GM23338 (cell line): ENCODE measurements around the gene NLGN1. TPM values are rescaled to one million over a fixed set of nuclear protein-coding genes. Genes with fewer than 3 reads are reported as not detected.

ENCODE experiments used
- ATAC-seq: fragments of 200-7000 bp; cut with Tn5 transposase; 3 replicates; pipeline ENCODE4 v1.9.1; 2020
- DNase-seq: peaks from one replicate; pipeline ENCODE4 v3.0.0-alpha.2; 2015; ENCODE audit warnings: low spot score
- H2AFZ ChIP-seq: fragments of 200-600 bp; sonication (generic); 2 replicates; pipeline ENCODE4 v1.8.0; 2016; ENCODE audit warnings: antibody characterized with exemption, mild to moderate bottlenecking, moderate library complexity
- H3F3A ChIP-seq: fragments of 200-600 bp; sonication (generic); replicated peaks from 2 replicates; pipeline ENCODE4 v1.8.0; 2017; ENCODE audit warnings: antibody characterized with exemption, mixed run types, low read depth
- H3K27ac ChIP-seq: fragments of 200-600 bp; sonication (generic); 2 replicates; pipeline ENCODE4 v1.6.1; 2016; ENCODE audit warnings: low read depth
- H3K27me3 ChIP-seq: fragments of 200-600 bp; sonication (generic); 2 replicates; pipeline ENCODE4 v1.8.0; 2016; ENCODE audit warnings: mild to moderate bottlenecking, mixed run types, moderate library complexity; ENCODE audit not compliant: insufficient read depth
- H3K36me3 ChIP-seq: fragments of 200-600 bp; sonication (generic); 2 replicates; pipeline ENCODE4 v1.8.0; 2016; ENCODE audit warnings: mild to moderate bottlenecking; ENCODE audit not compliant: insufficient read depth
- H3K4me1 ChIP-seq: fragments of 200-600 bp; sonication (generic); 2 replicates; pipeline ENCODE4 v1.8.0; 2016; ENCODE audit warnings: mild to moderate bottlenecking, moderate library complexity; ENCODE audit not compliant: insufficient read depth
- H3K4me2 ChIP-seq: fragments of 200-600 bp; sonication (generic); 2 replicates; pipeline ENCODE4 v1.7.1; 2017; ENCODE audit warnings: mixed run types
- H3K4me3 ChIP-seq: fragments of 200-600 bp; sonication (generic); 2 replicates; pipeline ENCODE4 v1.6.1; 2016; ENCODE audit warnings: mixed run types
- H3K79me2 ChIP-seq: fragments of 200-600 bp; sonication (generic); replicated peaks from 2 replicates; pipeline ENCODE4 v1.8.0; 2017; ENCODE audit warnings: mild to moderate bottlenecking; ENCODE audit not compliant: insufficient read depth
- H3K9me2 ChIP-seq: fragments of 200-600 bp; sonication (generic); 2 replicates; pipeline ENCODE4 v1.8.0; 2017; ENCODE audit not compliant: insufficient read depth
- H4K20me1 ChIP-seq: fragments of 200-600 bp; sonication (generic); replicated peaks from 2 replicates; pipeline ENCODE4 v1.8.0; 2017; ENCODE audit warnings: mild to moderate bottlenecking; ENCODE audit not compliant: insufficient read depth
- H3K27ac Mint-ChIP-seq: 2 replicates; pipeline ENCODE4 v1.8.0; 2020; ENCODE audit warnings: inconsistent platforms, mild to moderate bottlenecking, moderate library complexity, mixed read lengths
- H3K27me3 Mint-ChIP-seq: 3 replicates; pipeline ENCODE4 v1.8.0; 2022; ENCODE audit warnings: low read depth, mild to moderate bottlenecking, moderate library complexity, mixed read lengths, inconsistent platforms; ENCODE audit not compliant: insufficient read depth, poor library complexity
- H3K36me3 Mint-ChIP-seq: 3 replicates; pipeline ENCODE4 v1.8.0; 2021; ENCODE audit warnings: low read depth, mild to moderate bottlenecking, inconsistent platforms, moderate library complexity, mixed read lengths
- H3K4me1 Mint-ChIP-seq: 3 replicates; pipeline ENCODE4 v1.8.0; 2020; ENCODE audit warnings: mild to moderate bottlenecking, inconsistent platforms, mixed read lengths
- H3K4me3 Mint-ChIP-seq: 3 replicates; pipeline ENCODE4 v1.8.0; 2021; ENCODE audit warnings: moderate library complexity, mild to moderate bottlenecking, inconsistent platforms, mixed read lengths
- H3K9me3 Mint-ChIP-seq: 3 replicates; pipeline ENCODE4 v1.8.0; 2020; ENCODE audit warnings: moderate library complexity, mild to moderate bottlenecking, inconsistent platforms, mixed read lengths
- CREB1 ChIP-seq: fragments of 250-450 bp; sonication (Bioruptor Pico); IDR thresholded peaks from 2 replicates; pipeline ENCODE4 v1.5.0; 2020; ENCODE audit warnings: low read depth, mild to moderate bottlenecking, moderate library complexity
- EZH2phosphoT487 ChIP-seq: fragments of 200-600 bp; sonication (generic); IDR thresholded peaks from one replicate; pipeline ENCODE4 v1.8.1; 2018; ENCODE audit warnings: antibody characterized with exemption; ENCODE audit not compliant: unreplicated experiment
- POLR2AphosphoS5 ChIP-seq: IDR thresholded peaks from 2 replicates; pipeline ENCODE4 v1.6.1; 2016; ENCODE audit warnings: antibody characterized with exemption, low read depth
- REST ChIP-seq: IDR thresholded peaks from one replicate; pipeline ENCODE4 v1.6.1; 2018; ENCODE audit warnings: antibody characterized with exemption; ENCODE audit not compliant: unreplicated experiment
- ZNF114 ChIP-seq: fragments of 250-450 bp; sonication (Bioruptor Pico); IDR thresholded peaks from 2 replicates; pipeline ENCODE4 v1.5.0; 2020; ENCODE audit warnings: mild to moderate bottlenecking, moderate library complexity
- ZNF462 ChIP-seq: fragments of 250-450 bp; sonication (Bioruptor Pico); IDR thresholded peaks from 2 replicates; pipeline ENCODE4 v1.5.0; 2020; ENCODE audit warnings: mild to moderate bottlenecking, moderate library complexity
- polyA plus RNA-seq: library from polyadenylated mRNA; unstranded; fragments of >200 nt; fragmentation: Nextera tagmentation; extraction: Ambion mirVana; gene quantifications from 2 replicates; pipeline ENCODE4 v1.2.1, GENCODE V29; 2016
- total RNA-seq: library from RNA; depleted of rRNA; stranded (reverse); fragments of >200 nt; shearing (Covaris generic); gene quantifications from 2 replicates; pipeline ENCODE4 v1.2.3, GENCODE V29; 2014

NLGN1 gene
- total and polyA plus RNA-seq, 2 experiments from 2014 or later = 6.5 to 18.6 TPM

GRCh38 chr3:173958805-173959204 is 561.3 kb downstream of the NLGN1 start (continued):
- no peak for TF ChIP-seq ZNF462 (CRISPR knock-in tag)

GRCh38 chr3:173970281-173970680 is 572.7 kb downstream of the NLGN1 start:
- H3K27ac Mint-ChIP-seq = no peak overlapping the region
- Histone ChIP-seq H3F3A (no peaks in the 10 kb centered on the region), H3K27me3 (no peaks in the 10 kb centered on the region), H2AFZ (no peak overlapping the region), H3K36me3 (no peaks in the 10 kb centered on the region), H3K9me2 (no peaks in the 10 kb centered on the region), H3K79me2 (no peaks in the 10 kb centered on the region), H3K4me1 (no peaks in the 10 kb centered on the region), H4K20me1 (no peaks in the 10 kb centered on the region), H3K4me2 (no peak overlapping the region), H3K27ac (no peak overlapping the region), H3K4me3 (no peak overlapping the region)
- ATAC-seq (no peak), DNase-seq (no peak)
- no peaks in the 10 kb centered on the region for H3K9me3 Mint-ChIP-seq
- no peaks in the 10 kb centered on the region for H3K36me3 Mint-ChIP-seq
- no peaks in the 10 kb centered on the region for H3K27me3 Mint-ChIP-seq
- no peaks in the 10 kb centered on the region; the same call in 1 of the 3 replicates for H3K4me1 Mint-ChIP-seq
- no peak for TF ChIP-seq REST
- TF ChIP-seq CREB1 = no peak
- no peak for TF ChIP-seq POLR2AphosphoS5
- TF ChIP-seq ZNF114 = no peak
- TF ChIP-seq EZH2phosphoT487 = no peak
- H3K4me3 Mint-ChIP-seq = no peak overlapping the region
